GM12864 (cell line): Measurements from ENCODE around the gene EYA2.

Source experiments
- DNase-seq: peaks from one replicate; pipeline ENCODE4 v3.0.0-alpha.2; 2011; ENCODE audit warnings: low read depth
- H3K4me3 ChIP-seq: 2 replicates; pipeline ENCODE4 v1.5.1; 2011; ENCODE audit warnings: mild to moderate bottlenecking, low read depth, low read length, control low read depth
- TF ChIP-seq, protein P1 (sequence below): IDR thresholded peaks from 2 replicates; pipeline ENCODE4 v1.5.1; 2011; ENCODE audit warnings: low read depth, mild to moderate bottlenecking, moderate library complexity, low read length, control low read depth, inconsistent platforms; ENCODE audit errors: missing control alignments

EYA2 gene

DNA sequence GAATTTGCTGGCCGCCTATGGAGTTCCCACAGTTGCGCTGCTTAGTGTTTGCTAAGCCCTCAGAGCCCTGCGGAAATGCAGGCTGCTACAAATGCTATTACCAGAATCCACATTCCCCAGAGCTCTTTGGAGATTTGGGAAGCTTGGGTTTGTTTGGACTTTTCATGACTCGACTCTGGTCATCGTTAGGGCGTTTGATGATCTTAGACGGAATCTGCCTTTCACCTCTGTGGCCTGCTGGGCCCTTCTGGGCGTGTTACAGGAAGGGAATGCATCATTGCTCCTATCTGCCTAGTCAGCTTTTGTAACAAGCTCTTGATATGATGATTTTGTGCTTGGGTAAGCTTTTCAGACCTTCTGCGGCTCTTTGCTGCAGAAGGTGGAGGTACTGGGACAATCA is 50.8 kb downstream of the EYA2 start:
- TF ChIP-seq, protein P1, sequence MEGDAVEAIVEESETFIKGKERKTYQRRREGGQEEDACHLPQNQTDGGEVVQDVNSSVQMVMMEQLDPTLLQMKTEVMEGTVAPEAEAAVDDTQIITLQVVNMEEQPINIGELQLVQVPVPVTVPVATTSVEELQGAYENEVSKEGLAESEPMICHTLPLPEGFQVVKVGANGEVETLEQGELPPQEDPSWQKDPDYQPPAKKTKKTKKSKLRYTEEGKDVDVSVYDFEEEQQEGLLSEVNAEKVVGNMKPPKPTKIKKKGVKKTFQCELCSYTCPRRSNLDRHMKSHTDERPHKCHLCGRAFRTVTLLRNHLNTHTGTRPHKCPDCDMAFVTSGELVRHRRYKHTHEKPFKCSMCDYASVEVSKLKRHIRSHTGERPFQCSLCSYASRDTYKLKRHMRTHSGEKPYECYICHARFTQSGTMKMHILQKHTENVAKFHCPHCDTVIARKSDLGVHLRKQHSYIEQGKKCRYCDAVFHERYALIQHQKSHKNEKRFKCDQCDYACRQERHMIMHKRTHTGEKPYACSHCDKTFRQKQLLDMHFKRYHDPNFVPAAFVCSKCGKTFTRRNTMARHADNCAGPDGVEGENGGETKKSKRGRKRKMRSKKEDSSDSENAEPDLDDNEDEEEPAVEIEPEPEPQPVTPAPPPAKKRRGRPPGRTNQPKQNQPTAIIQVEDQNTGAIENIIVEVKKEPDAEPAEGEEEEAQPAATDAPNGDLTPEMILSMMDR, result no peak
- no peak overlapping the region for H3K4me3 ChIP-seq
- no peak for DNase-seq

DNA sequence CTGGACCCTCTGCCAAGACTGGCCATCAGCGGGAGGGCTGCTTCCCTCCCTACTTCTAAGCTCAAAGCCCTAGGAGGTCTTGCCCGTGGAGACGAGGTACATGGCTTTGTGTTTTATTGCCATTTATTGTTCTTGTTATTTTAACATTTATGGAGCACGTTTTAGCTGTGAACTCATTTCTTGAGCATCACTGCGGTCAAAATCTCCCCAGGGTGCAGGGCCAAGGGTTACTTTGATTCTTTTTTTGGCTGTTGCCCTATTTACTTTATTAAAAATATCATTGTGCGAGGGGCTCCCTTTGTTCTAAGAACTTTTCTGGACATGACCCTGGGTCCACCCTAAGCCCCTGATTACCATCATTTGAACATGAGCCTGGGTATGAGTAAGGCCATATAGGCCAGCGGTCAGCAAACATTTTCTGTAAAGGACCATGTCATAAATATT is 51.6 kb downstream of the EYA2 start:
- DNase-seq, result no peak
- no peak overlapping the region for H3K4me3 ChIP-seq
- TF ChIP-seq, protein P1, result no peak

DNA sequence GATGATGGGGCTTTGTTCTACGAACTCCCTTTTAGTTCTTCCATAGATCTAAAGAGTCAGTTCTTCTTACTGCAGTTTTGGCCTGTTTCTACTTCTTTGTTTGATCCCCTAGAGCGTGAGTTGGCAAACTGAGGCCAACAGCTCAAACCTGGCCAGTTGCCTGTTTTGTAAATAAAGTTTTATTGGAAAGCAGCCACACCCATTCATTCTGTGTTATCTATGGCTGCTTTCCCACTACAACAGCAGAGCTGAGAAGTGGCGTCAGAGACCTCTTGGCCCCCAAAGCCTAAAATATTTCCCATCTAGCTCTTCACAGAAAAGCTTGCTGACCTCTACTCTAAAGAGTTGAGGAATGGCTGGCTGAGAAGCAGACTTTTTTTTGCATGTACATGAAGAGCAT is 52.2 kb downstream of the EYA2 start:
- TF ChIP-seq, protein P1, result no peak
- DNase-seq, result no peak
- no peak overlapping the region for H3K4me3 ChIP-seq

DNA sequence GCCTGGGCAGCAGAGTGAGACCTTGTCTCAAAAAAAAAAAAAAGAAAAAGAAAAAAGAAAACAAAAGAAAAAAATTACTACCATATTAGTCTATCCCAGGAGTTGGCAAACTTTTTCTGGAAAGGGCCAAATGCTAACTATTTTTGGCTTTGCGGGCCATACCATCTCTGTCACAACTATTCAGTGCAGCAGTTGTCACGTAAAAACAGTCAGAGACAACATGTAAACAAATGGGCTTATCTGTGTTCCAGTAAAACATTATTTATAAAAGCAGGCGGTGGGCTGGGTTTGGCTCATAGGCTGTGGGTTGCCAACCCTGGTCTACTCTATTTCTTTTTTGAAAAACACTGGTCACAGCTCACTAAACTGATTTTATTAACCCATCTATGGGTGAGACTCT is 53.4 kb downstream of the EYA2 start:
- TF ChIP-seq, protein P1, result no peak
- no peak overlapping the region for H3K4me3 ChIP-seq
- no peak for DNase-seq

DNA sequence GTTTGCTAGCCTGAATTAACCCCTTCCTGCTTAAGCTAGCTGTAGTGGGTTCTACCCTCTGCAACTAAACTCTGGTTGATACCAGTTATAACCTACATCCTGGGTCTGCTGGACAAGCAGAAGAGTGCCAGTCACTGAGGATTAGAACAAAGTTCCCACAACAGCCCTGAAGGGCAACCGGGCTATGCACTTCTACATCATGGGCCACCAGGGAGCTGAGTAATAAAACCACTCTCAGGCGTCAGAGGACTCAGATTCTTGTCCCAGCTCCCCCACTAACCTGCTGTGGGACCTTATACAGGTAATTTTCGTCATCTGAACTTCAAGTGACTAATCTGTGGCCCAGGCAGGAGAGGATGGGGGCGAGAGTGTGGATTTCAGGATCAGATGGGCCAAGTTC is 56.8 kb downstream of the EYA2 start:
- DNase-seq, result no peak
- TF ChIP-seq, protein P1, result no peak
- H3K4me3 ChIP-seq, result no peak overlapping the region

DNA sequence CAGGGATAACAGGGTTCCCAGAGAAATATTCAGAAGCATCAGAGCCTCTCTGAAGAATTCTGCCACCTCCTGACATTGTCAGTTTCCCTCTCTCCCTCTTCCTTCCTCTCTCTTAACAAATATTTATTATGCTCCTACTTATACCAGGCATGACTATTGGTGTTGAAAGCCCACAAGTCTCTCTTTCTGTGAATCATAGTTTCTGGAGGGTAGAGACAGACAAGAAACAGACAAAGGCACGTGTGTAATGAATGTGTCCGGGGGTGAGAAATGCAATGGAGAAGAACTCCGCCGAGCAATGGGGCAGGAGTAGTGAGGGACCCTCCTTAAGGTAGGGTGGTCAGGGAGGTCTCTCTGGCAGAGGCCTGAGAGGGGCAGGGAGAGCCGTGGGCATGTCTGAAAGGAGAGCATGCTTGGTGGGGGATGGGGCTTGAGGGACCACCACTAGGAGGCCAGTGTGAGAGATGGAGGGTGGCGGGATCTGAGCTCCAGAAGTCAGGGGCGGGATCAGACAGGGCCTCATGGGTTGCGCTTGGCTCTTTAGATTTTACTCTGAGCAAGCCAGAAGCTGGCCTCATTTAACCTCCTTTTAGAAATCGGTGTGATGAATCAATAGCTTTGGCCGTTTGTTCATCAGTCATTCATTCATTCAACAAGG is 57.3 kb downstream of the EYA2 start:
- TF ChIP-seq, protein P1, result no peak
- H3K4me3 ChIP-seq, result no peak overlapping the region
- no peak for DNase-seq

DNA sequence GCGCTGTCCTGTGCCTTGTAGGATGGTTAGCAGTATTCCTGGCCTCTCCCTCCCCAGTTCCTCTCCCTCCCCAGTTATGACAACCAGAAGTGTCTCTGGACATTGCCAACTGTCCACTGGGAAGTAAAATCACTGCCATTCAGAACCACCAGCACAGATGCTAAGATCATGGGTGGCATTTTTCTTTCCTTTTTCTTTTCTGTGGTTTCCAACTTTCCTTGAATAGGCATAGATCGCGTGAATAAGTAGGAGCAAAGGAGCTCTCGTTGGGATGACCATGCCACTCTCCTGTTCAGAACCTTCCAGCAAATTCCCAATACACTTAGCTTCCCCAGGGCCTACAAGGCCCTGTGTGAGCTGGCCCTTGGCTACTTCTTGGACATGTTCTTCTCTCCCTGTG is 59.0 kb downstream of the EYA2 start:
- TF ChIP-seq, protein P1, result no peak

More for the DNA sequence above, 59.0 kb downstream of the EYA2 start:
- no peak overlapping the region for H3K4me3 ChIP-seq
- DNase-seq, result no peak
